NCI-H524 treated with DMSO at 0.1 percent for 48 hours (cell line): ENCODE measurements around the gene SORCS2.
A peak's percentile ranks its signal among the peaks of the same experiment; 100 is the strongest.

ENCODE experiments used
- DNase-seq: peaks from one replicate; lab custom pipeline; 2025; lab: John Stamatoyannopoulos, UW

Gene SORCS2

GRCh38 chr4:7186516-7187167 is 5.7 kb upstream of the SORCS2 start:
- no peak for DNase-seq

- no peak for DNase-seq
These were observed 5.2 kb upstream of the SORCS2 start for GRCh38 chr4:7187168-7187535.

- DNase-seq, result no peak
These were observed 4.6 kb upstream of the SORCS2 start for GRCh38 chr4:7187691-7188090.

- DNase-seq, result no peak
These were observed 3.3 kb upstream of the SORCS2 start for GRCh38 chr4:7189066-7189465.

- DNase-seq, result no peak
These were observed 2.7 kb upstream of the SORCS2 start for GRCh38 chr4:7189475-7190277.

- DNase-seq, result no peak
These were observed 2.1 kb upstream of the SORCS2 start for GRCh38 chr4:7190278-7190594.

GRCh38 chr4:7190691-7191545 is 1.4 kb upstream of the SORCS2 start:
- DNase-seq, result no peak

GRCh38 chr4:7191546-7192251 is 639 bp upstream of the SORCS2 start:
- no peak for DNase-seq

GRCh38 chr4:7193030-7193958 is 956 bp downstream of the SORCS2 start:
- DNase-seq, result peak; percentile 25

- peak; percentile 100 for DNase-seq
These were observed 2.2 kb downstream of the SORCS2 start for GRCh38 chr4:7194251-7195140.

GRCh38 chr4:7195141-7195515 is 2.8 kb downstream of the SORCS2 start:
- no peak for DNase-seq

GRCh38 chr4:7195546-7196287 is 3.4 kb downstream of the SORCS2 start:
- no peak for DNase-seq

- no peak for DNase-seq
These were observed 3.9 kb downstream of the SORCS2 start for GRCh38 chr4:7196288-7196651.

- no peak for DNase-seq
These were observed 4.4 kb downstream of the SORCS2 start for GRCh38 chr4:7196736-7197135.

GRCh38 chr4:7197910-7198309 is 5.6 kb downstream of the SORCS2 start:
- no peak for DNase-seq

- no peak for DNase-seq
These were observed 6.2 kb downstream of the SORCS2 start for GRCh38 chr4:7198440-7199128.

GRCh38 chr4:7199129-7199725 is 6.9 kb downstream of the SORCS2 start:
- DNase-seq, result no peak

- no peak for DNase-seq
These were observed 7.6 kb downstream of the SORCS2 start for GRCh38 chr4:7199771-7200441.
